ENCODE measurements around the gene TMEM59L.

- TF ChIP-seq POLR2A (IDR thresholded peaks at IDR 0.05; ENCODE audit: low read depth, low read length) (no peak), POLR2AphosphoS5 (IDR thresholded peaks at IDR 0.05; ENCODE audit: low read length) (no peak), ETV6 (conservative IDR thresholded peaks at IDR 0.05 in 1 of 2, IDR thresholded peaks at IDR 0.05 in 1 of 2; ENCODE audit: borderline replicate concordance in 1 of 2, low read depth in 1 of 2) (no peak), NFXL1 (IDR thresholded peaks at IDR 0.05; ENCODE audit: borderline replicate concordance) (no peak), MXI1 (IDR thresholded peaks at IDR 0.05; ENCODE audit: low read depth, low read length) (no peak), POLR2AphosphoS2 (IDR thresholded peaks at IDR 0.05; ENCODE audit: low read depth, low read length) (no peak), ZBTB11 (CRISPR knock-in tag; IDR thresholded peaks at IDR 0.05) (no peak), CTCF (IDR thresholded peaks at IDR 0.05 in 2 of 3, conservative IDR thresholded peaks at IDR 0.05 in 1 of 3; ENCODE audit: control insufficient read depth in 2 of 3, extremely low read depth in 1 of 3, insufficient read depth in 1 of 3, low read depth in 3 of 3, low read length in 3 of 3) (no peak), SRF (IDR thresholded peaks at IDR 0.05; ENCODE audit: low read depth in 2 of 2, low read length in 2 of 2) (no peak)
Measured at GRCh38 chr19:18668252-18668631, 55.6 kb downstream of the TMEM59L start.
